ENCODE data around the gene TOB1. TPM values are rescaled to one million over a fixed set of nuclear protein-coding genes. Genes with fewer than 3 reads are reported as not detected.
A peak's percentile ranks its signal among the peaks of the same experiment; 100 is the strongest.

Gene TOB1
- total and polyA plus RNA-seq, 9 of the 15 experiments (the other 6 are each of a cell fraction or from before 2014, with no cell fraction given) = 4.8 to 63.7 (median 13.2) TPM

- TF ChIP-seq MGA (IDR thresholded peaks at IDR 0.05) (0 out of 2 replicates have a peak, but pooled peaks have one; percentile 16), MAZ (CRISPR knock-in tag; conservative IDR thresholded peaks at IDR 0.05 in 1 of 2, IDR thresholded peaks at IDR 0.05 in 1 of 2) (peak in 1 of 2 experiments; percentile 23; a peak in 1 of 4 replicates), ZNF12 (CRISPR knock-in tag; IDR thresholded peaks at IDR 0.05) (no peak), SMAD3 (CRISPR knock-in tag; conservative IDR thresholded peaks at IDR 0.05) (no peak), PKNOX1 (IDR thresholded peaks at IDR 0.05) (peak; percentile 13; the same call in 1 of the 2 replicates), L3MBTL2 (IDR thresholded peaks at IDR 0.05) (peak; percentile 27; the same call in 1 of the 2 replicates), HMBOX1 (IDR thresholded peaks at IDR 0.05) (no peak), MAFG (tag; conservative IDR thresholded peaks at IDR 0.05) (no peak), KAT7 (CRISPR knock-in tag; IDR thresholded peaks at IDR 0.05; ENCODE audit: borderline replicate concordance) (no peak), ETV1 (tag; conservative IDR thresholded peaks at IDR 0.05; ENCODE audit: low read depth) (peak; percentile 74), ATF1 (CRISPR knock-in tag; IDR thresholded peaks at IDR 0.05) (no peak), ATF1 (tag; IDR thresholded peaks at IDR 0.05) (peak; percentile 76), GATA2 (CRISPR knock-in tag; IDR thresholded peaks at IDR 0.05) (0 out of 2 replicates have a peak, but pooled peaks have one; percentile 6)
These were observed 34.7 kb downstream of the TOB1 start (continued) for GRCh38 chr17:50831471-50831928.

All from K562 (cell line).